Stimulated activated CD8-positive, alpha-beta memory T cell treated with anti-CD3 and anti-CD28 coated beads, Interleukin-12 subunit alpha, Interleukin-12 subunit beta, amount 100 ng/mL, for 1 hour (primary cell): Measurements from ENCODE around the gene POM121.
"Not testable (repeated sequence)": the region's sequence is repeated elsewhere in the genome, so short reads cannot be mapped to it uniquely, and the experiment has no call there.

ENCODE experiments used
- DNase-seq: peaks from one replicate; pipeline ENCODE4 v3.0.0-alpha.2; 2020; ENCODE audit warnings: low read depth

POM121 gene

GRCh38 chr7:72924733-72925545 lies at the start of gene POM121:
TSS of gene POM121 (plus strand) at chr7:72925095. CDS start at chr7:72925122, 27 bp downstream.
- peak; percentile 71 for DNase-seq

GRCh38 chr7:72879079-72879736 lies 45.7 kb upstream of the POM121 start:
- peak; percentile 52 for DNase-seq

- DNase-seq: peak; percentile 22
Measured at GRCh38 chr7:72879737-72880215, 45.1 kb upstream of the POM121 start.

GRCh38 chr7:72891750-72892149 lies 33.1 kb upstream of the POM121 start:
- DNase-seq: not testable (repeated sequence)

GRCh38 chr7:72904740-72905139 lies 20.2 kb upstream of the POM121 start:
- not testable (repeated sequence) for DNase-seq

GRCh38 chr7:72908422-72908821 lies 16.5 kb upstream of the POM121 start:
- not testable (repeated sequence) for DNase-seq

- DNase-seq: not testable (repeated sequence)
Measured at GRCh38 chr7:72911395-72911794, 13.5 kb upstream of the POM121 start.

- not testable (repeated sequence) for DNase-seq
Measured at GRCh38 chr7:72913750-72914149, 11.1 kb upstream of the POM121 start.

- peak; percentile 19 for DNase-seq
Measured at GRCh38 chr7:72914756-72915525, 10.0 kb upstream of the POM121 start.

GRCh38 chr7:72919256-72919775 lies 5.6 kb upstream of the POM121 start:
- no peak for DNase-seq

GRCh38 chr7:72924386-72924732 lies 536 bp upstream of the POM121 start:
- DNase-seq: no peak

- DNase-seq: no peak
Measured at GRCh38 chr7:72925546-72926120, 738 bp downstream of the POM121 start.

GRCh38 chr7:72927791-72928190 lies 2.9 kb downstream of the POM121 start:
- DNase-seq: not testable (repeated sequence)

GRCh38 chr7:72928216-72928615 lies 3.3 kb downstream of the POM121 start:
- not testable (repeated sequence) for DNase-seq

GRCh38 chr7:72942022-72942705 lies 17.3 kb downstream of the POM121 start:
- DNase-seq: not testable (repeated sequence)

- DNase-seq: not testable (repeated sequence)
Measured at GRCh38 chr7:72942956-72943355, 18.1 kb downstream of the POM121 start.

- DNase-seq: not testable (repeated sequence)
Measured at GRCh38 chr7:72944937-72945336, 20.0 kb downstream of the POM121 start.

- DNase-seq: not testable (repeated sequence)
Measured at GRCh38 chr7:72945597-72945996, 20.7 kb downstream of the POM121 start.

GRCh38 chr7:72946130-72946745 lies 21.3 kb downstream of the POM121 start:
- not testable (repeated sequence) for DNase-seq

- not testable (repeated sequence) for DNase-seq
Measured at GRCh38 chr7:72948714-72949113, 23.8 kb downstream of the POM121 start.

GRCh38 chr7:72949276-72949675 lies 24.4 kb downstream of the POM121 start:
- not testable (repeated sequence) for DNase-seq
